CD1c-positive myeloid dendritic cell (primary cell): ENCODE results near the gene UCP1.

Source experiments
- DNase-seq: peaks from one replicate; pipeline ENCODE4 v3.0.0-alpha.2; 2016; ENCODE audit errors: extremely low spot score

The UCP1 gene, protein sequence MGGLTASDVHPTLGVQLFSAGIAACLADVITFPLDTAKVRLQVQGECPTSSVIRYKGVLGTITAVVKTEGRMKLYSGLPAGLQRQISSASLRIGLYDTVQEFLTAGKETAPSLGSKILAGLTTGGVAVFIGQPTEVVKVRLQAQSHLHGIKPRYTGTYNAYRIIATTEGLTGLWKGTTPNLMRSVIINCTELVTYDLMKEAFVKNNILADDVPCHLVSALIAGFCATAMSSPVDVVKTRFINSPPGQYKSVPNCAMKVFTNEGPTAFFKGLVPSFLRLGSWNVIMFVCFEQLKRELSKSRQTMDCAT

DNA sequence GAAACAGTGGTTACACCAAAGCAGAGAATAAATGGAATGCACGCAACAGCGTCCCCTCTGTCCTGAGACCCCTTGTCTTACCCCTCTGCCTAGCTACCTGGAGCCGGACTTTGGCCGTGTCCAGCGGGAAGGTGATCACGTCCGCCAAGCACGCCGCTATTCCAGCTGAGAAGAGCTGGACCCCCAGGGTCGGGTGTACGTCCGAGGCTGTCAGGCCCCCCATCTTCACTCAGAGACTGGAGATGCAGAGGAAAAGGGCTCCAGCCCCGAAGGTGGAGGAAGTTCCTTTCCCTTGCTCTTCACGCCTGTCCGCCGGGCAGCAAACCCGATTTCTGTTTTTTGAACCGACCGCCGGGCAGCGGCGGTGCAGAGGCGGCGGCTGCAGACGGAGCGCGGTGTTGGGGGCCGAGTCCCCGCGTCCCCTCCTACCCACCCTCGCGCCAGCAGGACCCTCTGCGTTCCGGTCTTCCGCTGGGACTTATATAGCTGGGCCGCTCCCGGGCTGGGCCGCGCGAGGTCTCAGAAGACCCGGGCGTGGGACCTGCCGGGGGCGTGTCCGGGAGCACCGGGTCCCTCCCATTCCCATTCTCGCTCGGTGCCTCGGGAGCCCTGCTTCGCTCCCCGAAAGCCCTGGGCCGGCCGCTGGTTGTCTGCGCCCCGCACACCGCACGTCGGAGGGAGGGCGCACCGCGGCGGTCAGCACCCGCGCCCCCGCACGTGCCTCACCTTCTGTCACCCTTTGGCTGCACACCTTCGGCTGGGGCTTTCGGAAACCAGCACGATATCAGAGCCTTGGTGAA, at the start of gene UCP1:
TSS of gene UCP1 (minus strand) at position 455 of the 800 bp plus-strand sequence. CDS start at position 223, 232 bp downstream.
- peak; percentile 37 for DNase-seq

DNA sequence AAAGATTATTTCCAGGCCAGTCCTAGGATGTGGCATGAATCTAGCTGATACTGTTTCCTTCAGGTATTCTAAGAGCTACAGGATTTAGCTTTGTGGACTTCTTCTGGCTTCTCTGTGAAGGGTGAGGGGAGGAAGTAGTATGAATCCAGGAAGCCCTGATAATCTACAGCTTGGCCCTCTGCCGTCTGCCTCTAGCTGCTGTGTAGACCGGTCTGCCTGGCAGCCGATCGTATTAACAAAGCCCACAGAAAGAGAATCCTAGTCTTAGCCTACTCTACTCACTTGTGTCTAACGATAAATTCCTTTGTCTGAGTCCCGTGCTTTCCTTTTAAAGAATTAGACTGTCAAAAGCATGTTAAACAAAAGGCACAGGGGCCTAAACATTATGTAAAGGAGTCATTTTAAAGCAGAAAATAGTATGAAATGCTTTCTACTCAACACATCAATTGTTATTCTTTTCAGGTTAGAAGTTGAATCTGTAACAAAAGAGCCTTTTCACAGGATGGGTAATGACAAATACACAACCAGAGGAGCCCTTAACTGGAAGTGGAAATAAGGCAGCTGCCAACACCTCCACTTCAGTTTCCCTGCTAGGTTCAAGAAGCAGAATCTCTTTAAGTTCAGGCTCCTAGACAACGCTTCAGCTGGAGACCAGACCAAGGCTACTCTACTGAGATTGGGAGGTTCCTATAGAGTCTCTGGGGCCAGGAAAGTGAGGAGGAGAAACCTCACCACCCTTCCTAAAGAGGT, 48.9 kb upstream of the UCP1 start:
- DNase-seq = no peak

DNA sequence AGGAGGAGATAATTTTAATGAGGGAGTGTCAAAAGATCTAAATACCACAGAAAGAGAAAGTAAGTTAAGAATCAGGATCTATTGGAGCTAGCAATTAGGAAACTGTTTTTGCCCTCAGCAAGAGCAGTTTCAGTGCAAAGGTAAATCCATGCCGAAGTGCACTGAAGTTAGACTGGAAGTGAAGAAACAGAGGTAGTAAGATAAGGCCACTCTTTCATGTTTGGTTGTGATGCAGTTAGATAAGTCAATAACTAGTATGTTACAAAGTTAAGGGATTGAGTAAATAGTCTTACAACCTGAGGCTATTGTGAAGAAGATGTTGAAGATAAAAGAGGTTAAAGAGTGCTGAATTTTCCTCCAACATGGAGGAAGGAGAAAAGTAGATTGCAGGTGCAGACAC, 46.7 kb upstream of the UCP1 start:
- DNase-seq = no peak

DNA sequence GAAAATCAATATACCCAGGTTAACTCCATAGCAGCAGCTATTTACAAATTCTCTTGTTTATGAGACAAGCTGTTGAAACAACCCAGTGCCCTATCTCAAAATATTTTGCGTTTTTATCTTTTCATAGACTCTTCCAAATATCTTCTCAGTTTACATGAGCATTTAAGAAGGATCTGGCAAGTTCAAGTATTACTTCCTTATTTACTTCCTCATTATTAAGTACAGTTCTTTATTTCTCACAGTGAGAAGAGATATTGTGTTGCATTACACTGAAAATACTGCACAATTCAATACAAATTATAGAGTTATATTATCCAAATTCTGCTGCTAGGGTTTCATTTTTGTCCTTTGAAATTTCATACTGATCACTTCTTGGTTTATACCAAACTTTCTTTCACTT, 43.6 kb upstream of the UCP1 start:
- peak; percentile 25 for DNase-seq

DNA sequence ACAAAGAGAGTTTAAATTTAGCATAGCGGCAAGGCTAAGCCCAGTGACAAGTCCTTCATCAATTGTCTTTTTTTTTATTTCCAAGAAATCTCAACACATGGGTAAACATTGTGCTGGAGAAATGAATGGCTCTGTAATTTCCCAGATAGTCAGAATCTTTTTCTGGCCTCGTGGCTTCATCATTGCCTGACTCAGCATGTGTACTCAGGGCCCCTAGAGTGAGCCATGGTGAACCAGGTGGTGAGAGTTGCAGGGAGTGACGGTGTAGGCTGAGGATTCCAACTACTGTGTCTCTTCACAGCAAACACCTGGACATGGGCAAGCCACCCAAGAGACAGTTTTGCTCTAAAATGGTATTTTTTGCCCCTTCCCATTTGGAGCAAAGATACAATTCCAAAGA, 43.1 kb upstream of the UCP1 start:
- DNase-seq = no peak

DNA sequence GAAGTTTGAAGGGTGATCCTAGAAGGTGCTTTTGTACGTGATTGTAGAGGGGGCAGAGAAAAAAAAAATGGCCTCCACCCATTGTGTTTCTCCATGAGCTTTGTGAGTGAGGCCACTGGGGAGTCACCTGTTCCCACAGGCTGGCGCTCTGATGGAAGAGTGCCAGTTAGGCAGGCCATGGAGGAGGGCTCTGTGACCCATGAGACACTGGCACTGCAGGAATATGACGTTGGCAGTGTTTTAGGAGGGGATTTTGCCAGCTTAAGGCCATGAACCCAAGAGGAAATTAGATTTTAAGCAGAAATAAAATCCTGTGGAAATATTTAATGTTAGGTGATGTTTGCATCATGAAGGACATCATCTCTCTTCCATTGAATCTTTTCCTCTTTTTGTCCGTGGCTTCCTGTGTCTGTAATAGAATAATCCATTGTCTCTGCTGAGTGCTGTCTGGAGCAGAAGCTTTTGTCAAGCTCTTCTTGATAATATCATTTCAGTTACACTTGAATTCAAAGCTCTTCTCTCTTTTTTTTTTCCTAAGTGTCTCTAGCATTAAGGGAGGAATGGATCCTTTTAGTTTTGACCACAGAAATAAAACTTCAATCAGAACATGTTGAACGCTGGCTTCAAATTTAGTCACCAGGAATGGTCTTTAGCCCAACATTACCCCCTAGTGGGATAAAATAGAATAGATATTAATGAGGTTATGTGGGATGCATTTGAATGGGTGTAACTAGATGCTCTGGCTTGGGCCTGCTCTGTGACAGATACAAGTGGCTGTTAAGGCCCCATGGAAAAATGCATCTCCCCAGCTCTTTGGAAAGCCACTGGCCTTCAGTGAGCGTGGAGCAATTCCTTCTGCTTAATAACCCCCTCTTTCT, 41.0 kb upstream of the UCP1 start:
- peak; percentile 45 for DNase-seq

DNA sequence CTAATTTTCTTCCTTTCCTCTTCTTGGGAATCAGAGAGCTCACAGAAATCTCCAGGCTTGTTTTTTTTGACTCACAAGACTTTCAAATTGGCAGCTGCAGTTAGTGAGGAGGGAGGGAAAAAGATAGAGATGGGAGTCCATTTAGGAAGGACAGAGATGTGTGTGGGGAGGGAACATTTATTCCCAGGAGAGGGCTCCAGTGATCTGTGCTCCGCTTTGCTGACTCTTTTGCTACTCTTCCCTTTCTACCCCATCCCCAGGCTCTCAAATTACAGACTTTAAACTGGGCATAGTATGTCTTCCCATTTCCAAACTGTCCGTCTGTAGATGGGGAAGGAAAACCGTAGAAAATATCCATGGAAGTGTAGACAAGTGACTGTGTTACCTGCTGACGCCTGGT, 39.1 kb upstream of the UCP1 start:
- no peak for DNase-seq

DNA sequence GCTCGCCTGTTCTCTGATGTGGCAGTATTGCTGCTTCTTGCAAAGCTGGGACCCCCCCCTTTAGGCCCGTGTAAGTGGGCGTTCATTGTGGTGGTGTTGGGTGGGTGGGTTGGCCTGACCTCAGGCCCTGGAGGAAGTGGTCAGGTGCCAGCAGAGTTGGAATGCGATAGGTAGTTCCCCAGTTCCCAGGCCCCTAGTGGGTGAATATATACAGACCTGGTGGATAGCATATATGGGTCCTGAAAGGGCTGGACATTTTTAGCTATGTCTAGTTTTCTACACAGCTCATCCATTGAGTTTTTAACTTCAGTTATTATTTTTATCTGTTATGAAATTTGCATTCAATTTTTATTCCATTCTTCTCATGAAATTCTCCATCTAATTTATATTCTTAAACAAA, 35.8 kb upstream of the UCP1 start:
- DNase-seq = no peak

DNA sequence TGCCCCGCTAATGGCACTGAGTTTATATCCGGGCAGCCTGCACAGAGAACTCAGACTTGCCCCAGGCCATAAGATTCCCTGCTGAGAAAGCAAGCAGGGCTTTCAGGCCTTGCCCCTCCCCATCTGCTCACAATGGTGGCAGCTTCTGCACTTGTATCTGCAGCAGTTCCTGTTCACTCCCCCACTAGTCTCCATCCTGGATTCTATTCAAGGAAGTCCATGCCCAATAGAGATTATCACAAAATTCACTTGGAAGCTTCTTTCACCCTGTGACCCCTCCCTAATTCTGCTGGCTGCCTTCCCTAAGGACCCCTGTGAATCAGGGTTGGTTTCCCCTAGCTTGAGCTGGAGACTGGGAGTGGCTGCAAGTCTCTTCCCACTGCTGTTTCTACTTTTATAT, 34.5 kb upstream of the UCP1 start:
- no peak for DNase-seq

DNA sequence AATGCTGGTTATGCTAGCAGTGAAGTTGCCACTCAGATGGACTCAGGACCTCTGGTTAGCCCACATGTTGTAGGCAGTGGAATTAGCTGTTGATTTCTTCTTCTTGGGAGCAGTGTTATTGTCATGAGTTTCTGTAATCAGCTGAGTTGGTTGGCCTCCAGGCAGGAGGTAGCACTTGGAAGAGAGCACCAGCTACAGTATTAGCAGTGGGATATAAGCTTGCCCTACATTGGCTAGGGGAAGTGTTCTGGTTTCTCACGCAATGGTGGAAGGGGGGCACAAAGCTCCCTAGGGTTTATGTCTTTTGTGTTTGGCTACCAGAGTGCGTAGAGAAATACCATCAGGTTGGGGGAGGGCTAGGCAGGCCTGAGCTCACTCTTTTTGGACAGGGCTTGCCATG, 34.0 kb upstream of the UCP1 start:
- DNase-seq = no peak

DNA sequence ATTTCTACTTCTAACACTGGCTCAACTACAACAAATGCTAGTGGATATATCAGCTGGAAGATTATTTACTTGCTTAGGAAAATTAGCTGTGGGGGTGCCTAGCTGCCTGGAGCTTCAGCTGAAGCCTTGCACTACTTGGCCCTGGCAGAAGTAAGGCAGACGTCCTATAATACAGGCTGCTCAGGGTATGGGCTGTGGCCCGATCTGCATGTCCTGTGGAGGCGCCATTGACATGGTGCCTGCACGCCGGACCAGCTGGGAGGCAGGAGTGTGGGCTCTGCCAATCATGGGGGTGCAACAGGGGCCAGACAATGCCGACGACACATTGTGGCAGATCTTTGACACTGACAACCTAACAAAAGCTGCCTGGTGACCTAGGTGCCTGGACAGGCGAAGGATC, 31.6 kb upstream of the UCP1 start:
- DNase-seq = no peak

DNA sequence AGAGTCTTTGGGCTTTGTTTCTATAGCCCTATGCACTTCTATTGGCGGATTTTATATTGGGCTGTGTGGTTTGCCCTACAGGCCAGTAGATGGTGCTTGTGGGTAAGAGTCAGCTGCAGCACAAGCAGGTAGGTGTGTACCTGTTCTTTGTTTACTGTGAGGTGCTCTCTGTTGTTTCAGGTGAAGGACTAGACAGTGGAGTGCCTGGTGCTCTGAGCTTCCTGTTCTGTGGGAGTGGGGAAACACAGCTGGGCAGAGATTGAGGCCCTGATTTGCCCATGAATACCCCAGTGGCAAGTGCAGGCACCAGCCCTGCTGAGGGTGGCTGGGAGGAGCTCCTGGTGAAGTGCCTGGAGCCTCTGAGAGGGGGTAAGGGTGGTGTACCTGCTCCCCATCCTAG, 26.3 kb upstream of the UCP1 start:
- no peak for DNase-seq

DNA sequence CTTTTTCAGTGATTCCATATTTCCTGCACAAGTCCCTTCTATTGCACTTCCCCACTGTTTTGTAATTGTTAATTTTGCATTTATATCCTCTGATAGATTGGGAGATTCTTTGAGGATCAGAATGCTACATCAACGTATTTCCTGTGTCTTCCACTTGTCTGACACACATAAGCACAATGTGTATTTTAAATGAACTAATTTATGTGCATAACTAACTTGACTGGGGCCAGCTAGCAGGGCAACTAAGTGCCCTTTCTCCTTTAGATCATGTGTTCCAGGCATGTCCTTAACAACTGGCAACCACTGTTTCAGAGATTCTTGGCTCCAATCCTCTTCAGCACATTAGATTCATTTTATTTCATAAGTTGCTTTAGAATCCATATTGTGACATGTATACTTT, 15.7 kb upstream of the UCP1 start:
- DNase-seq = no peak

DNA sequence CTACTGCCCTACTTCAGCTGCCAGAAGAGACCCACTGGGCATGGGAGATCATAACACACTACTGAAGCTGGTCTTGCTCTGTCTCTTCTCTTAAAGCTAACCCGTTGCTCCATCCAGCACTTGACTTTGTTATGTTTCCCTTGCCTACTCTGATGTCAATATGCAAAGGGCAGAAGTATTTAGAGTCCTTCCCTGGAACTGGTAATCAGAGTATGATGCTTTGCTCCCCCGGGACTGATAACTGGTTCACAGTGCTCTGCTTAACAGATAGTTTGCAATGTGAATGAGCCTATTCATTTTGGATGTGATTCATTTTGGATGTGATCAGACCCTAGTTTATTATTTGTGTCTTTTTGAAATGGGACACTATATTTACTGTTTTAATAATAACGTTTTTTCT, 12.3 kb upstream of the UCP1 start:
- no peak for DNase-seq

DNA sequence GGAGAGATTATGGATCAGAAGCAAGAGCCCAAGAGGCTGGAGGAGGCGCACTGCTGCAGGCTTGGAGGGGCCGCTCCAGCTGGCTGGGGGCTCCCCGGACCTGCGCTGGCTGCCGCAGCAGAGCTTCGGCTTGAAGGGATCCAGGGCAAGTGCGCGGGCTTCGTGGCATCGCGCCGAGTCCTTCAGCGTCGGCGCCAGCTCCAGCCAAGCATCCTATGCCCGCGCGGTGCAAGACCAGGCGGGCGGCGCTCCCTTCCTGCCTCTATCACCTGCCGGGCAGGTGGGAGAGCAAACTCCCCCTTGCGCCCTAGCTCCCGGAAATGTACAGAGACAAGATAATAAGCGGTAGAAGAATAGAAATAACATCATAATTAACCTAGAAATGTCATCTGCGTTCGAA, 10.5 kb upstream of the UCP1 start:
- DNase-seq = no peak

DNA sequence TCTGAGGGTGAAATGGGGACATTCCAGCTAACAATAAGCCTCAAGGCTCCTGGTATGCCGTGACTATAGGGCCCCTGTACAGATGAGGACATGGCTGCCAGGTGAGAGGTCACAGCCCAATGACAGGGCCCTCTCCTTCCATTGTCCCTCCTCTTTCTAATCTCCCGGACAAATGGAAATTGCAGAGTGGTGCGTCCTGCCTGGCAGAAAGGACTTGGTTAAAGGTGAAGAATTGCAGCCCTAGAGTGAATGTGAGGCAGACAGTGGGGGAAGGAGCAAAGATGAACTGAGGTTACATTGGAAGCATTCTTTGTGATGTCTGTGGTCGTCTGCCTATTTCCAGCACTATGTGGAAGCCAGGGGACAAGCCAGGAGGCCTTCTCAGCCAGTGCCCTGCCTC, 6.7 kb upstream of the UCP1 start:
- DNase-seq = no peak

DNA sequence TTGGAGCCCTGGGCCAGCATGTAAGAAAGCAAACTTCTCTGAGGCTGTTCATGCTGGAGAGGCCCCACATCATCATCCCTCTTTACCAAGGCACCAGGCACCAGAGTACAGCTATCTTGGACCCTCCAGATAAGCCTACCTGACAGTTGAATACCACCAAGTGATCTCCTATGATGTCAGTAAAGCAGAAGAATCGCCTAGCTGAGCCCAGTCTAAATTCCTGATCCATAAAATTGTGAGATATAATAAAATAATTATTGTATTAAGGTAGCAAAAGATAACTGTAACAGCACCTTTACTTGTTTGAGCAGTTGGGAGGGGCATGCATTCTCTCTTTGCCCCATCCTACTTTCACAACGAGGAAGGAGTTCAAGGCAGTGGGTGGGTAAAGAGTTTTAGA, 2.9 kb upstream of the UCP1 start:
- no peak for DNase-seq

DNA sequence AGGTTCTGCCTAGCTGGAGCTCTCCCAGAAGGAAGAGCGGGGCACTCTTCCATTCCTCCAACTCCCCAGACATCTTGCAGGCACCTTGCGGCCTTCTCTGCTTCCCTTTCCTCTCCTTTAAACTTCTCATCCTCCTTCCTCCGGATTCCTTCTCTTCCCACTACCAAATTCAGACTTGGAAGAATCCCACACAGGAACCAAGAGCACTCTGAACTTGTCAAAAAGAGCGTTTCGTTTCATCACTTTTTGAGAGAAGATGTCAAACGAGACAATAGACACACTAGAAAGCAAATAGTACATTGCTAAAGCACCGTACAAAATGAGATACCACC, 512 bp upstream of the UCP1 start:
- DNase-seq = no peak

DNA sequence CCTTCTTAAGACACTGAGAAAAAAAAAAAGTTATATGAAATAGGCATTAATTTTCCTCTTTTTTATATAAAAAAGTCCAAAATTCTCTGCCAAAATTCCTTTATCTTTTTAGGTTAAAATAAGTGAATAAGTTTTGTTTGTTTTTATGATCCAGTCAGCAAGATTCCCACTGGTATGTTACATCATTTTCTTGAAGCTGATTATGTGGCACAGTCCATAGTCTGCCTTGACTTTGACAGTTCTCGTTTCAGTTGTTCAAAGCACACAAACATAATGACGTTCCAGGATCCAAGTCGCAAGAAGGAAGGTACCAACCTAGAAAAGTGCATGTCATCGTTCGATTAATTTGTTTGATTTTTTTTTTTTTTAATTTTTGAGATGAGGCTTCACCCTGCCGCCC, 9.1 kb downstream of the UCP1 start:
- DNase-seq = no peak

DNA sequence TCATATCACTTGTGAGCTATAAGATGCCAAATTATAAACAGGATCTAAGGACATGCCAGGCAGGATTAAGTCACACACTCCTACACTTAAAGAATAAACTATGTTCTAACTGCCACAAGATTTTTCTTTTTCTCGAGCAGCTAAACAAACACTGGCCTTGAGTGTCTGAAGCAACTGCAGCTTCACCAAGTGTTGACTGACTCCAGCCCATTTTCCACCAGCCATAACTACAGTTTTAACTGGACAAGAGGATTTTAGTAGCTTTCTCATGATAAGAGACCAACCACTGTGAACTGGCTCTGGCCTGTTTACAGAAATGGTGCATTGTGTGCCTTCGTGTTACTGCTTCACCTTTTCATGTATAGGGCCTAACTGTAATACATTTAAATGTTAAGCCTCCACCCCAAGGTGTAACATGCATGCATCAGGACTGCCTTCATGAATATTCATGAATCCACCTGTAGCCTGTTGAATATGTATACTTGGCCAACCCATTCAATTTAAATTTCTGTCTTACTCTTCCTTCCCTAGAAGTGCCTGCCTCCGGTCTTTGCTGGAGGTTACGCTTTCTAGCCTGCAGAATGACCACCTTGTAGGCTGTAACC, 10.8 kb downstream of the UCP1 start:
- no peak for DNase-seq

DNA sequence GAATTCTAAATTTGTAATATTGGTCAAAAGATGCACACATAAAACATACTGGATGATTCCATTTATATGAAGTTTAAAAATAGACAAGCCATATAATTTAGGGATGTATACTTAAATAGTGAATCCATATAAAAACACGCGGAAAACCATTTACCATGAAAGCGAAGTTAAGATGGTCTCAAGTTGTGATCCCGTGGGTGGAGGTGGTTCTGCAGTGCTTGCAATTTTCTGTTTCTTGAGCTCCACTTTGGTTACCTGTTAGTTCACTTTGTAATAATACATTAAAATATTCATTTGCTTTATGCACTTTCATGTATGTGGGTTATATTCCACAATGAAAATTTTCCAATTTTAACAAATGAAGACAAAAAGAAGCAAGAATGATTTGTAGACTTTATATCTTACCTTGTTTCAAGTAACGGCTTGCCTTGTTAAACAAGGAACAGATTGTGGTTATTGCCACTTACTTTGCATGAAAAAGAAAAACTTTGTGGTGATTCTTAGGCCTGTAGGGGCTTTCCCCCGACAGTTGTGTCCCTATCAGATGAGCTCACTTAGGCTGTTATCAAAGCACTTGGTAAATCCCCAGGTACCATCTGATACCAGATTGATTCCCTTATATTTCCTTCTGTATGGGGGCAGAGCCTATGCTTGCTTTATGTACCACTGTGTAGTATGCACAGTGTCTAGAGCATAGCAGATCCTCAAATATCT, 12.2 kb downstream of the UCP1 start:
- no peak for DNase-seq
